ENCODE results near the gene GP1BB. TPM values are rescaled to one million over a fixed set of nuclear protein-coding genes. Genes with fewer than 3 reads are reported as not detected.

GP1BB gene
- total and polyA plus RNA-seq, 12 donors = 5.3 to 56.1 (median 9.5) TPM; not detected in 6

- Histone ChIP-seq H3K4me3 (peak overlapping the region in 1 of 10 donors; percentile 3), H3K4me1 (peaks cover 27 to 76% (median 53%) of the 10 kb centered on the region in 9 donors), H3K36me3 (peaks cover 0 to 30% (median 6%) of the 10 kb centered on the region in 9 donors), H3K27ac (peak overlapping the region in 4 of 10 donors; percentile 44 to 97 (median 96)), H3K27me3 (peaks cover 0 to 68% (median 32%) of the 10 kb centered on the region in 7 donors), H3K9me3 (no peaks in the 10 kb centered on the region)
- WGBS, 2 donors = 65 to 79% methylated on average over 2 of the region's 2 CpGs
- TF ChIP-seq CTCF (IDR thresholded peaks at IDR 0.05) = no peak
- intact Hi-C loops (cut with DNase I) = no loop called here
- no peak for ATAC-seq
- peak in 1 of 2 donors; percentile 10 for DNase-seq
Measured at GRCh38 chr22:19720999-19721329, 2.4 kb upstream of the GP1BB start.

GRCh38 chr22:19721330-19722177 lies 1.8 kb upstream of the GP1BB start:
- no peaks in the 10 kb centered on the region for H3K9me3 ChIP-seq
- peak overlapping the region in 1 of 10 donors; percentile 3 for H3K4me3 ChIP-seq
- H3K36me3 ChIP-seq = peaks cover 0 to 30% (median 6%) of the 10 kb centered on the region in 9 donors
- H3K27ac ChIP-seq = peak overlapping the region in 6 of 10 donors; percentile 77 to 97 (median 94)
- intact Hi-C loops (cut with DNase I) = no loop called here
- peak in 1 of 2 donors; percentile 14 for DNase-seq
- ATAC-seq = no peak
- WGBS, 2 donors = 62 to 66% methylated on average over 43 to 44 of the region's 44 CpGs
- TF ChIP-seq CTCF (IDR thresholded peaks at IDR 0.05) = no peak
- H3K4me1 ChIP-seq = peaks cover 27 to 72% (median 47%) of the 10 kb centered on the region in 9 donors
- peaks cover 0 to 66% (median 32%) of the 10 kb centered on the region in 7 donors for H3K27me3 ChIP-seq

- peaks cover 24 to 65% (median 39%) of the 10 kb centered on the region in 9 donors for H3K4me1 ChIP-seq
- peak overlapping the region; percentile 31 to 93 (median 73) for H3K27ac ChIP-seq
Measured at GRCh38 chr22:19722178-19722981, 959 bp upstream of the GP1BB start.

More at GRCh38 chr22:19722178-19722981, 959 bp upstream of the GP1BB start:
- WGBS, 2 donors = 47 to 51% methylated on average over 48 to 60 of the region's 60 CpGs
- no peaks in the 10 kb centered on the region for H3K9me3 ChIP-seq
- peaks cover 0 to 66% (median 32%) of the 10 kb centered on the region in 7 donors for H3K27me3 ChIP-seq
- ATAC-seq (peak in 6 of 8 donors; percentile 6 to 41 (median 15)), DNase-seq (peak in 1 of 2 donors; percentile 58)
- H3K36me3 ChIP-seq = peaks cover 0 to 30% (median 6%) of the 10 kb centered on the region in 9 donors
- TF ChIP-seq CTCF (IDR thresholded peaks at IDR 0.05) = no peak
- intact Hi-C loops (cut with DNase I) = no loop called here
- H3K4me3 ChIP-seq = peak overlapping the region in 4 of 10 donors; percentile 3 to 44 (median 27)
